ENCODE measurements around the gene ISOC2. TPM values are rescaled to one million over a fixed set of nuclear protein-coding genes. Genes with fewer than 3 reads are reported as not detected.
A peak's percentile ranks its signal among the peaks of the same experiment; 100 is the strongest.

Gene ISOC2
- total and polyA plus RNA-seq, 3 experiments from 2014 or later: 32.0 to 38.8 (median 33.7) TPM

GRCh38 chr19:55479451-55480230 is 18.2 kb upstream of the ISOC2 start:
- CTCF ChIA-PET: interaction anchor here (1.7 kb wide), 1 partner anchor 24 kb away, joined by 9 read pairs; no protein-coding TSS in a partner anchor
- Mint-ChIP-seq H3K4me3 (peak overlapping the region in 5 of 7 donors; percentile 8 to 66 (median 52)), H3K4me1 (peaks cover 19 to 46% (median 32%) of the 10 kb centered on the region in 3 donors), H3K9me3 (no peaks in the 10 kb centered on the region), H3K27ac (peak overlapping the region in 5 of 8 donors; percentile 37 to 92 (median 77)), H3K36me3 (peaks cover 0 to 22% (median 0%) of the 10 kb centered on the region in 3 donors), H3K27me3 (no peaks in the 10 kb centered on the region)
- no peak for DNase-seq
- no peaks in the 10 kb centered on the region for H3K27me3 ChIP-seq (ENCODE audit: insufficient read depth, low read length, poor library complexity, severe bottlenecking)
- no peaks in the 10 kb centered on the region for H3K36me3 ChIP-seq (ENCODE audit: insufficient read depth, low read length)
- POLR2A ChIA-PET: no interaction called here
- H3K4me3 ChIP-seq (ENCODE audit: low read length): no peak overlapping the region
- H3K27ac ChIP-seq (ENCODE audit: low read depth, low read length): no peak overlapping the region
- no peaks in the 10 kb centered on the region for H3K9me3 ChIP-seq (ENCODE audit: low read length)
- H3K4me1 ChIP-seq (ENCODE audit: insufficient read depth, low read length): peaks cover 26% of the 10 kb centered on the region

DNA sequence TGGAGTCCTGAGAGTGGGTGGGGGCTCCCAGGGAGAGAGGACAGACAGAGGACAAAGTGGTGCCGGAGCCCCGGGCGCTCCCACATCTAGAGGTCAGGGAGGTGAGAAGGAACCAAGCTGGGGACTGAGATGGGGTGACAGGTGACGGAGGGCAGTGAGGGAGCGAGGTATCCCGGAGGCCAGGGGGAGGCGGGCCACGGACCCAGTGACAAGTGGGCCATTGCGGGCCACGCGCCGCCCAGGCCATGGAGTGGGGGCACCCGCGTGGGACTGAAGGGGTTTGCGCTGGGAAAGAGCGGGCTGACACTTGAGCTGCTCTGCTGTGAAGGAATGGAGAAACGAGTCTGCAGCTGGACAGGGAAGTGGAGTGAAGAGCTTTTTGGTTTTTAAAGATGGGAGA is 17.6 kb upstream of the ISOC2 start:
- POLR2A ChIA-PET: no interaction called here
- Mint-ChIP-seq H3K9me3 (no peaks in the 10 kb centered on the region), H3K36me3 (peaks cover 0 to 22% (median 0%) of the 10 kb centered on the region in 3 donors), H3K27me3 (no peaks in the 10 kb centered on the region), H3K4me3 (peak overlapping the region; percentile 22 to 96 (median 48)), H3K27ac (peak overlapping the region in 6 of 8 donors; percentile 30 to 92 (median 62)), H3K4me1 (peaks cover 17 to 42% (median 32%) of the 10 kb centered on the region in 3 donors)
- no peak overlapping the region for H3K4me3 ChIP-seq (ENCODE audit: low read length)
- DNase-seq: no peak
- no peaks in the 10 kb centered on the region for H3K27me3 ChIP-seq (ENCODE audit: insufficient read depth, low read length, poor library complexity, severe bottlenecking)
- no peaks in the 10 kb centered on the region for H3K36me3 ChIP-seq (ENCODE audit: insufficient read depth, low read length)
- CTCF ChIA-PET: interaction anchor here (1.7 to 3.7 kb wide), 2 partner anchors 12 to 25 kb away, joined by 9 to 28 read pairs; no protein-coding TSS in a partner anchor
- peaks cover 20% of the 10 kb centered on the region for H3K4me1 ChIP-seq (ENCODE audit: insufficient read depth, low read length)
- H3K27ac ChIP-seq (ENCODE audit: low read depth, low read length): no peak overlapping the region
- H3K9me3 ChIP-seq (ENCODE audit: low read length): no peaks in the 10 kb centered on the region

DNA sequence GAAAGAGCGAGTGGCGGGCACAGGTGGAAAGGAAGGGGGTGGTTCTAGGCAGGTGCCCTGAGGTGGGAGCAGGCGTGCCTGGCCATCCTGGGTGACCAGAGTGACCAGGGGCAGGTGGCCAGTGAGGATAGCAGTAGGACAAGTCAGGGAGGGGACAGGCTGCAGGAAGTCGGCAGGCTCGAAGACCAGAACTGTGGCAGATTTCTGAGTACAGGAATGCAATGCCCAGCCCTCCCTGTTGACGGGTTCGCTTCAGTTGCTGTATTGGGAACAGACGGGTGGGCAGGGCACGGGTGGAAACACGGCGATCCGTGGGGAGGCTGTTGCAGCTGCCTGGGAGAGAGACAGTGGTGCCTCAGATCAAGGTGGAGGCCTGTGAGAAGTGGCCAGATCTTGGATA is 16.9 kb upstream of the ISOC2 start:
- H3K4me1 ChIP-seq (ENCODE audit: insufficient read depth, low read length): peaks cover 17% of the 10 kb centered on the region
- Mint-ChIP-seq H3K9me3 (no peaks in the 10 kb centered on the region), H3K27me3 (no peaks in the 10 kb centered on the region), H3K36me3 (peaks cover 0 to 22% (median 0%) of the 10 kb centered on the region in 3 donors), H3K27ac (peak overlapping the region in 7 of 8 donors; percentile 29 to 99 (median 66)), H3K4me1 (peaks cover 17 to 42% (median 32%) of the 10 kb centered on the region in 3 donors), H3K4me3 (peak overlapping the region; percentile 51 to 96 (median 71))
- ChIA-PET POLR2A (no interaction called here), CTCF (interaction anchor here (1.7 to 3.7 kb wide), 2 partner anchors 11 to 26 kb away, joined by 9 to 28 read pairs; no protein-coding TSS in a partner anchor)
- DNase-seq: no peak
- no peaks in the 10 kb centered on the region for H3K36me3 ChIP-seq (ENCODE audit: insufficient read depth, low read length)
- no peak overlapping the region for H3K27ac ChIP-seq (ENCODE audit: low read depth, low read length)
- H3K9me3 ChIP-seq (ENCODE audit: low read length): no peaks in the 10 kb centered on the region
- no peak overlapping the region for H3K4me3 ChIP-seq (ENCODE audit: low read length)
- H3K27me3 ChIP-seq (ENCODE audit: insufficient read depth, low read length, poor library complexity, severe bottlenecking): no peaks in the 10 kb centered on the region

GRCh38 chr19:55477905-55478304 is 16.5 kb upstream of the ISOC2 start:
- peaks cover 17% of the 10 kb centered on the region for H3K4me1 ChIP-seq (ENCODE audit: insufficient read depth, low read length)
- ChIA-PET POLR2A (no interaction called here), CTCF (interaction anchor here (2.5 to 3.7 kb wide), 2 partner anchors 11 to 26 kb away, joined by 28 read pairs; no protein-coding TSS in a partner anchor)
- H3K9me3 ChIP-seq (ENCODE audit: low read length): no peaks in the 10 kb centered on the region
- no peak for DNase-seq
- H3K9me3 Mint-ChIP-seq: no peaks in the 10 kb centered on the region
- peak overlapping the region; percentile 51 to 96 (median 66) for H3K4me3 Mint-ChIP-seq
- no peaks in the 10 kb centered on the region for H3K27me3 ChIP-seq (ENCODE audit: insufficient read depth, low read length, poor library complexity, severe bottlenecking)
- peak overlapping the region in 7 of 8 donors; percentile 17 to 99 (median 66) for H3K27ac Mint-ChIP-seq
- peaks cover 0 to 21% (median 0%) of the 10 kb centered on the region in 3 donors for H3K36me3 Mint-ChIP-seq
- H3K27ac ChIP-seq (ENCODE audit: low read depth, low read length): no peak overlapping the region
- no peaks in the 10 kb centered on the region for H3K36me3 ChIP-seq (ENCODE audit: insufficient read depth, low read length)
- H3K4me3 ChIP-seq (ENCODE audit: low read length): no peak overlapping the region
- H3K27me3 Mint-ChIP-seq: no peaks in the 10 kb centered on the region
- peaks cover 17 to 42% (median 32%) of the 10 kb centered on the region in 3 donors for H3K4me1 Mint-ChIP-seq

- Histone ChIP-seq H3K27ac (ENCODE audit: low read depth, low read length) (peak within 1 kb of the TSS; percentile 72), H3K36me3 (ENCODE audit: insufficient read depth, low read length) (no peaks in the 10 kb centered on the region), H3K4me1 (ENCODE audit: insufficient read depth, low read length) (peaks cover 17% of the 10 kb centered on the region), H3K9me3 (ENCODE audit: low read length) (no peaks in the 10 kb centered on the region), H3K4me3 (ENCODE audit: low read length) (peak within 1 kb of the TSS; percentile 92), H3K27me3 (ENCODE audit: insufficient read depth, low read length, poor library complexity, severe bottlenecking) (no peaks in the 10 kb centered on the region)
- peak; percentile 95 to 98 (median 97) for DNase-seq
- CTCF ChIA-PET: interaction anchor here (0.8 to 3.7 kb wide), 8 partner anchors 9 to 155 kb away, joined by 3 to 28 read pairs (median 4); partner anchors contain the start of genes FIZ1, ISOC2, NAT14 and ZNF784
- Mint-ChIP-seq H3K4me1 (peaks cover 17 to 42% (median 32%) of the 10 kb centered on the region in 3 donors), H3K9me3 (no peaks in the 10 kb centered on the region), H3K27ac (peak within 1 kb of the TSS; percentile 92 to 99 (median 94)), H3K36me3 (peaks cover 0 to 14% (median 0%) of the 10 kb centered on the region in 3 donors), H3K27me3 (no peaks in the 10 kb centered on the region), H3K4me3 (peak within 1 kb of the TSS; percentile 89 to 96 (median 90))
- POLR2A ChIA-PET: interaction anchor here (0.5 to 2.2 kb wide), 21 partner anchors 9 to 1027 kb away, joined by 3 to 14 read pairs (median 5); partner anchors contain the start of genes FIZ1, HSPBP1, ISOC2 and KMT5C
These were observed 14.8 kb upstream of the ISOC2 start, which contains the start of gene ZNF628 for GRCh38 chr19:55476100-55476775. ZNF628 (plus strand) TSS chr19:55476617; CDS start chr19:55479911, 3,294 bp downstream.

- H3K27ac ChIP-seq (ENCODE audit: low read depth, low read length): no peak overlapping the region
- ChIA-PET POLR2A (no interaction called here), CTCF (interaction anchor here (1.2 to 2.5 kb wide), 2 partner anchors 11 to 29 kb away, joined by 3 to 10 read pairs; partner anchors contain the start of gene NAT14)
- H3K36me3 ChIP-seq (ENCODE audit: insufficient read depth, low read length): no peaks in the 10 kb centered on the region
- peaks cover 0 to 7% (median 0%) of the 10 kb centered on the region in 3 donors for H3K36me3 Mint-ChIP-seq
- H3K9me3 Mint-ChIP-seq: no peaks in the 10 kb centered on the region
- DNase-seq: no peak
- H3K4me3 Mint-ChIP-seq: peak overlapping the region in 5 of 7 donors; percentile 15 to 90 (median 41)
- H3K4me3 ChIP-seq (ENCODE audit: low read length): no peak overlapping the region
- H3K27ac Mint-ChIP-seq: peak overlapping the region in 2 of 8 donors; percentile 30 to 47
- H3K4me1 ChIP-seq (ENCODE audit: insufficient read depth, low read length): peaks cover 17% of the 10 kb centered on the region
- H3K9me3 ChIP-seq (ENCODE audit: low read length): no peaks in the 10 kb centered on the region
- no peaks in the 10 kb centered on the region for H3K27me3 Mint-ChIP-seq
- H3K4me1 Mint-ChIP-seq: peaks cover 15 to 35% (median 28%) of the 10 kb centered on the region in 3 donors
- no peaks in the 10 kb centered on the region for H3K27me3 ChIP-seq (ENCODE audit: insufficient read depth, low read length, poor library complexity, severe bottlenecking)
These were observed 13.1 kb upstream of the ISOC2 start for GRCh38 chr19:55474269-55475265.
